Measurements from ENCODE around the gene TAF13. TPM values are rescaled to one million over a fixed set of nuclear protein-coding genes. Genes with fewer than 3 reads are reported as not detected.
A peak's percentile ranks its signal among the peaks of the same experiment; 100 is the strongest.

TAF13 gene
- total and polyA plus RNA-seq, 9 of the 15 experiments (the other 6 are each of a cell fraction or from before 2014, with no cell fraction given) = 14.9 to 77.2 (median 38.7) TPM

- H3K9ac ChIP-seq (ENCODE audit: insufficient read depth in 1 of 2, low read depth in 2 of 2, low read length in 2 of 2) = no peak overlapping the region
- H3K27me3 ChIP-seq (ENCODE audit: control insufficient read depth in 2 of 2, insufficient read depth in 2 of 2, low read length in 2 of 2) = no peaks in the 10 kb centered on the region
- DNase-seq (ENCODE audit: extremely low read depth in 1 of 4, low spot score in 3 of 4) = no peak
- ChIA-PET CTCF (ENCODE audit: low intra/inter-chr PET ratio) (no interaction called here), POLR2A (interaction anchor here (0.9 to 2.2 kb wide), 9 partner anchors 8 to 43 kb away, joined by 3 to 11 read pairs (median 6); partner anchors contain the start of genes TAF13 and TMEM167B)
- H3K4me2 ChIP-seq (ENCODE audit: insufficient read depth, low read length) = no peak overlapping the region
- no peak for FAIRE-seq
- BruUV-seq (replicated peaks) = no TSS peak
- intact Hi-C loops (cut with micrococcal nuclease) = no loop called here
- no peaks in the 10 kb centered on the region for H4K20me1 ChIP-seq (replicated peaks; ENCODE audit: control insufficient read depth, insufficient read depth, low read length)
- H3K4me3 ChIP-seq = no peak overlapping the region
- no peaks in the 10 kb centered on the region for H3K79me2 ChIP-seq (ENCODE audit: control insufficient read depth, insufficient read depth, low read length)
- in situ Hi-C loops (cut with MboI) = no loop called here
- no peak overlapping the region for H2AFZ ChIP-seq (ENCODE audit: low read depth, low read length)
- H3K9me3 ChIP-seq (replicated peaks; ENCODE audit: control insufficient read depth, insufficient read depth, low read depth, low read length) = no peaks in the 10 kb centered on the region
- H3K27ac ChIP-seq (ENCODE audit: extremely low read depth, low read depth, low read length) = no peak overlapping the region
- ATAC-seq = peak; percentile 36
- no peaks in the 10 kb centered on the region for H3K4me1 ChIP-seq (replicated peaks in 1 of 2; ENCODE audit: control insufficient read depth in 2 of 2, insufficient read depth in 2 of 2, low read length in 2 of 2)
- no peaks in the 10 kb centered on the region for H3K9me1 ChIP-seq (ENCODE audit: control insufficient read depth, insufficient read depth, low read length)
- H3K36me3 ChIP-seq (ENCODE audit: control insufficient read depth, insufficient read depth, low read length) = peaks cover 32% of the 10 kb centered on the region; the same call in 1 of the 3 replicates
- WGBS (ENCODE audit: insufficient coverage, low coverage, missing lambda C conversion rate) = 42% methylated on average over 4 of the region's 4 CpGs
- no peak for TF ChIP-seq TSC22D4 (tag; IDR thresholded peaks at IDR 0.05)
- no peak for TF ChIP-seq PHB (CRISPR knock-in tag; IDR thresholded peaks at IDR 0.05)
- TF ChIP-seq ESRRA (IDR thresholded peaks at IDR 0.05; ENCODE audit: borderline replicate concordance, low read depth) = no peak
- TF ChIP-seq NFATC3 (IDR thresholded peaks at IDR 0.05) = no peak
- TF ChIP-seq, protein P1, sequence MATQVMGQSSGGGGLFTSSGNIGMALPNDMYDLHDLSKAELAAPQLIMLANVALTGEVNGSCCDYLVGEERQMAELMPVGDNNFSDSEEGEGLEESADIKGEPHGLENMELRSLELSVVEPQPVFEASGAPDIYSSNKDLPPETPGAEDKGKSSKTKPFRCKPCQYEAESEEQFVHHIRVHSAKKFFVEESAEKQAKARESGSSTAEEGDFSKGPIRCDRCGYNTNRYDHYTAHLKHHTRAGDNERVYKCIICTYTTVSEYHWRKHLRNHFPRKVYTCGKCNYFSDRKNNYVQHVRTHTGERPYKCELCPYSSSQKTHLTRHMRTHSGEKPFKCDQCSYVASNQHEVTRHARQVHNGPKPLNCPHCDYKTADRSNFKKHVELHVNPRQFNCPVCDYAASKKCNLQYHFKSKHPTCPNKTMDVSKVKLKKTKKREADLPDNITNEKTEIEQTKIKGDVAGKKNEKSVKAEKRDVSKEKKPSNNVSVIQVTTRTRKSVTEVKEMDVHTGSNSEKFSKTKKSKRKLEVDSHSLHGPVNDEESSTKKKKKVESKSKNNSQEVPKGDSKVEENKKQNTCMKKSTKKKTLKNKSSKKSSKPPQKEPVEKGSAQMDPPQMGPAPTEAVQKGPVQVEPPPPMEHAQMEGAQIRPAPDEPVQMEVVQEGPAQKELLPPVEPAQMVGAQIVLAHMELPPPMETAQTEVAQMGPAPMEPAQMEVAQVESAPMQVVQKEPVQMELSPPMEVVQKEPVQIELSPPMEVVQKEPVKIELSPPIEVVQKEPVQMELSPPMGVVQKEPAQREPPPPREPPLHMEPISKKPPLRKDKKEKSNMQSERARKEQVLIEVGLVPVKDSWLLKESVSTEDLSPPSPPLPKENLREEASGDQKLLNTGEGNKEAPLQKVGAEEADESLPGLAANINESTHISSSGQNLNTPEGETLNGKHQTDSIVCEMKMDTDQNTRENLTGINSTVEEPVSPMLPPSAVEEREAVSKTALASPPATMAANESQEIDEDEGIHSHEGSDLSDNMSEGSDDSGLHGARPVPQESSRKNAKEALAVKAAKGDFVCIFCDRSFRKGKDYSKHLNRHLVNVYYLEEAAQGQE (IDR thresholded peaks at IDR 0.05; ENCODE audit: borderline replicate concordance) = no peak
- TF ChIP-seq, protein P1 (CRISPR knock-in tag; IDR thresholded peaks at IDR 0.05; ENCODE audit: low read depth) = no peak
- TF ChIP-seq SNIP1 (IDR thresholded peaks at IDR 0.05; ENCODE audit: low read depth) = no peak
- no peak for TF ChIP-seq POLR2AphosphoS5 (IDR thresholded peaks at IDR 0.05; ENCODE audit: control insufficient read depth, insufficient read depth, low read depth, low read length)
- TF ChIP-seq TOE1 (IDR thresholded peaks at IDR 0.05; ENCODE audit: borderline replicate concordance) = no peak
- no peak for TF ChIP-seq TOE1 (CRISPR knock-in tag; IDR thresholded peaks at IDR 0.05; ENCODE audit: borderline replicate concordance, low read depth)
- TF ChIP-seq, protein P2, sequence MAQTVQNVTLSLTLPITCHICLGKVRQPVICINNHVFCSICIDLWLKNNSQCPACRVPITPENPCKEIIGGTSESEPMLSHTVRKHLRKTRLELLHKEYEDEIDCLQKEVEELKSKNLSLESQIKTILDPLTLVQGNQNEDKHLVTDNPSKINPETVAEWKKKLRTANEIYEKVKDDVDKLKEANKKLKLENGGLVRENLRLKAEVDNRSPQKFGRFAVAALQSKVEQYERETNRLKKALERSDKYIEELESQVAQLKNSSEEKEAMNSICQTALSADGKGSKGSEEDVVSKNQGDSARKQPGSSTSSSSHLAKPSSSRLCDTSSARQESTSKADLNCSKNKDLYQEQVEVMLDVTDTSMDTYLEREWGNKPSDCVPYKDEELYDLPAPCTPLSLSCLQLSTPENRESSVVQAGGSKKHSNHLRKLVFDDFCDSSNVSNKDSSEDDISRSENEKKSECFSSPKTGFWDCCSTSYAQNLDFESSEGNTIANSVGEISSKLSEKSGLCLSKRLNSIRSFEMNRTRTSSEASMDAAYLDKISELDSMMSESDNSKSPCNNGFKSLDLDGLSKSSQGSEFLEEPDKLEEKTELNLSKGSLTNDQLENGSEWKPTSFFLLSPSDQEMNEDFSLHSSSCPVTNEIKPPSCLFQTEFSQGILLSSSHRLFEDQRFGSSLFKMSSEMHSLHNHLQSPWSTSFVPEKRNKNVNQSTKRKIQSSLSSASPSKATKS (CRISPR knock-in tag; IDR thresholded peaks at IDR 0.05) = no peak
- no peak for TF ChIP-seq SAP30 (IDR thresholded peaks at IDR 0.05; ENCODE audit: borderline replicate concordance, insufficient read depth, low read depth, low read length, poor library complexity, severe bottlenecking)
- TF ChIP-seq TARDBP (IDR thresholded peaks at IDR 0.05) = no peak
These were observed 14.6 kb downstream of the TAF13 start for GRCh38 chr1:109061183-109061582.
